AG09319 (cell line): Measurements from ENCODE around the gene AGAP6.
"Not testable (repeated sequence)": the region's sequence is repeated elsewhere in the genome, so short reads cannot be mapped to it uniquely, and the experiment has no call there.

Experiments used
- DNase-seq: peaks from one replicate; pipeline ENCODE4 v3.0.0-alpha.2; 2010; ENCODE audit warnings: low read depth; ENCODE audit errors: extremely low read depth

Gene AGAP6

GRCh38 chr10:50058727-50059126 is 70.5 kb downstream of the AGAP6 start:
- DNase-seq = not testable (repeated sequence)

- not testable (repeated sequence) for DNase-seq
Measured at GRCh38 chr10:50059946-50060345, 71.7 kb downstream of the AGAP6 start.
